H9 (cell line): Measurements from ENCODE around the gene ZNF687. TPM values are rescaled to one million over a fixed set of nuclear protein-coding genes. Genes with fewer than 3 reads are reported as not detected.

Experiments used
- DNase-seq: peaks from one replicate; pipeline ENCODE4 v3.0.0-alpha.2; 2017
- H2AFZ ChIP-seq: one replicate; pipeline ENCODE4 v1.6.1; 2013; ENCODE audit warnings: mild to moderate bottlenecking, low read length, control low read depth, moderate library complexity
- H2AK5ac ChIP-seq: 2 replicates; pipeline ENCODE4 v1.6.1; 2013; ENCODE audit warnings: low read length, control low read depth, mixed read lengths; ENCODE audit not compliant: insufficient read length
- H2BK120ac ChIP-seq: one replicate; pipeline ENCODE4 v1.6.1; 2013; ENCODE audit warnings: low read depth, mild to moderate bottlenecking, low read length, control low read depth, inconsistent platforms; ENCODE audit not compliant: poor library complexity, severe bottlenecking
- H2BK12ac ChIP-seq: 2 replicates; pipeline ENCODE4 v1.6.1; 2013; ENCODE audit warnings: low read length, control low read depth, mixed read lengths, low read depth; ENCODE audit not compliant: insufficient read length
- H2BK15ac ChIP-seq: 2 replicates; pipeline ENCODE4 v1.6.1; 2013; ENCODE audit warnings: low read depth, low read length, control low read depth
- H2BK20ac ChIP-seq: one replicate; pipeline ENCODE4 v1.6.1; 2013; ENCODE audit warnings: low read depth, mild to moderate bottlenecking, low read length, control low read depth, inconsistent platforms; ENCODE audit not compliant: poor library complexity, severe bottlenecking
- H2BK5ac ChIP-seq: 2 replicates; pipeline ENCODE4 v1.6.1; 2013; ENCODE audit warnings: low read length, control low read depth, mixed read lengths; ENCODE audit not compliant: insufficient read length
- H3K14ac ChIP-seq: 2 replicates; pipeline ENCODE4 v1.6.1; 2013; ENCODE audit warnings: low read length, control low read depth; ENCODE audit not compliant: insufficient read depth
- H3K18ac ChIP-seq: 2 replicates; pipeline ENCODE4 v1.6.1; 2013; ENCODE audit warnings: low read depth, mild to moderate bottlenecking, mixed read lengths, low read length, control low read depth; ENCODE audit not compliant: insufficient read length
- H3K23ac ChIP-seq: 2 replicates; pipeline ENCODE4 v1.6.1; 2013; ENCODE audit warnings: low read length, control low read depth, mixed read lengths, low read depth; ENCODE audit not compliant: insufficient read length
- H3K23me2 ChIP-seq: 2 replicates; pipeline ENCODE4 v1.6.1; 2013; ENCODE audit warnings: low read depth, mild to moderate bottlenecking, mixed read lengths, low read length, control low read depth; ENCODE audit not compliant: insufficient read length, poor library complexity, severe bottlenecking
- H3K27ac ChIP-seq: 2 replicates; pipeline ENCODE4 v1.5.1; 2013; ENCODE audit warnings: low read length, control low read depth, mixed read lengths, low read depth; ENCODE audit not compliant: insufficient read length
- H3K27me3 ChIP-seq: 2 replicates; pipeline ENCODE4 v1.6.1; 2013; ENCODE audit warnings: low read length, control low read depth, inconsistent platforms; ENCODE audit not compliant: insufficient read depth
- H3K4ac ChIP-seq: 2 replicates; pipeline ENCODE4 v1.6.1; 2013; ENCODE audit warnings: low read depth, mild to moderate bottlenecking, control low read depth, inconsistent platforms, low read length, moderate library complexity
- H3K4me1 ChIP-seq: 2 replicates; pipeline ENCODE4 v1.6.1; 2013; ENCODE audit warnings: low read length, control low read depth, inconsistent platforms; ENCODE audit not compliant: insufficient read depth
- H3K4me2 ChIP-seq: 2 replicates; pipeline ENCODE4 v1.6.1; 2013; ENCODE audit warnings: low read length, control low read depth, mixed read lengths; ENCODE audit not compliant: insufficient read length, insufficient read depth
- H3K56ac ChIP-seq: 2 replicates; pipeline ENCODE4 v1.6.1; 2013; ENCODE audit warnings: low read depth, mild to moderate bottlenecking, mixed read lengths, low read length, control low read depth; ENCODE audit not compliant: insufficient read length
- H3K79me1 ChIP-seq: 2 replicates; pipeline ENCODE4 v1.6.1; 2013; ENCODE audit warnings: low read depth, mild to moderate bottlenecking, moderate library complexity, low read length, control low read depth, inconsistent platforms; ENCODE audit not compliant: insufficient read depth, poor library complexity, severe bottlenecking
- H3K79me2 ChIP-seq: 2 replicates; pipeline ENCODE4 v1.6.1; 2013; ENCODE audit warnings: low read length, control low read depth, inconsistent platforms; ENCODE audit not compliant: insufficient read depth
- H3K9ac ChIP-seq: 2 replicates; pipeline ENCODE4 v1.6.1; 2013; ENCODE audit warnings: low read length, control low read depth, mixed read lengths; ENCODE audit not compliant: insufficient read length; ENCODE audit errors: extremely low read depth
- H3K9me3 ChIP-seq: one replicate; pipeline ENCODE4 v1.6.1; 2013; ENCODE audit warnings: low read depth, low read length, inconsistent platforms; ENCODE audit not compliant: control insufficient read depth
- H3T11ph ChIP-seq: one replicate; pipeline ENCODE4 v1.6.1; 2013; ENCODE audit warnings: mild to moderate bottlenecking, low read length, control low read depth, inconsistent platforms
- H4K20me1 ChIP-seq: one replicate; pipeline ENCODE4 v1.6.1; 2013; ENCODE audit not compliant: control insufficient read depth, insufficient read length, insufficient read depth
- H4K5ac ChIP-seq: 2 replicates; pipeline ENCODE4 v1.6.1; 2013; ENCODE audit warnings: low read depth, mild to moderate bottlenecking, mixed read lengths, low read length, control low read depth; ENCODE audit not compliant: insufficient read length
- H4K8ac ChIP-seq: replicated peaks from 2 replicates; pipeline ENCODE4 v1.6.1; 2013; ENCODE audit warnings: low read length, control low read depth, mixed read lengths, low read depth; ENCODE audit not compliant: insufficient read length
- H4K91ac ChIP-seq: 2 replicates; pipeline ENCODE4 v1.6.1; 2013; ENCODE audit warnings: low read depth, mild to moderate bottlenecking, moderate library complexity, mixed read lengths, low read length, control low read depth; ENCODE audit not compliant: insufficient read length
- H3K27ac Mint-ChIP-seq, 3 experiments: 2 replicates in 2 of 3; 3 replicates in 1 of 3; pipeline ENCODE4 v1.8.0; 2020 to 2021; ENCODE audit warnings: mixed read lengths in 3 of 3, mild to moderate bottlenecking in 1 of 3, moderate library complexity in 1 of 3
- H3K27me3 Mint-ChIP-seq: 2 replicates; pipeline ENCODE4 v1.8.0; 2021; ENCODE audit warnings: low read depth, mild to moderate bottlenecking, moderate library complexity, mixed read lengths
- H3K36me3 Mint-ChIP-seq, 3 experiments: 2 replicates in 2 of 3; 3 replicates in 1 of 3; pipeline ENCODE4 v1.8.0; 2020 to 2021; ENCODE audit warnings: low read depth in 3 of 3, mixed read lengths in 3 of 3; ENCODE audit not compliant: insufficient read depth in 1 of 3
- H3K4me1 Mint-ChIP-seq, 2 experiments: 2 replicates each; pipeline ENCODE4 v1.8.0; 2020; ENCODE audit warnings: mixed read lengths in 2 of 2
- H3K4me3 Mint-ChIP-seq, 2 experiments: 2 replicates in 1 of 2; 3 replicates in 1 of 2; pipeline ENCODE4 v1.8.0; 2020 to 2021; ENCODE audit warnings: mild to moderate bottlenecking in 2 of 2, mixed read lengths in 2 of 2, moderate library complexity in 1 of 2
- H3K9me3 Mint-ChIP-seq, 2 experiments: 2 replicates in 1 of 2; 3 replicates in 1 of 2; pipeline ENCODE4 v1.8.0; 2020; ENCODE audit warnings: mild to moderate bottlenecking in 2 of 2, mixed read lengths in 2 of 2, moderate library complexity in 1 of 2
- CTCF ChIP-seq: fragments of 200-600 bp; sonication (generic); conservative IDR thresholded peaks from 3 replicates; pipeline ENCODE4 v1.8.0; 2021; ENCODE audit warnings: antibody characterized with exemption, mild to moderate bottlenecking
- WGBS: extraction: QIAGEN DNeasy Blood & Tissue Kit; methylation state at CpG from one replicate; pipeline ENCODE4 v1.1.7; 2013; ENCODE audit warnings: missing lambda C conversion rate, low lambda C conversion rate, mixed read lengths; ENCODE audit not compliant: insufficient read length; ENCODE audit errors: extremely low coverage; 5-methylcytosine and 5-hydroxymethylcytosine counted together
- total RNA-seq: library from RNA; stranded (reverse); gene quantifications from 2 replicates; pipeline ENCODE4 v1.2.1, GENCODE V29; 2021

Gene ZNF687
- total RNA-seq, 1 experiment from 2014 or later = 58.2 TPM

GRCh38 chr1:151242442-151242841, 39.7 kb upstream of the ZNF687 start:
- H2BK12ac ChIP-seq = no peak overlapping the region
- no peaks in the 10 kb centered on the region for H3K23me2 ChIP-seq
- H3K4me3 Mint-ChIP-seq = no peak overlapping the region
- H3K9ac ChIP-seq = no peak overlapping the region
- H4K91ac ChIP-seq = no peak overlapping the region
- no peak overlapping the region for H2BK120ac ChIP-seq
- no peaks in the 10 kb centered on the region for H3K4me1 Mint-ChIP-seq
- no peaks in the 10 kb centered on the region for H3K9me3 ChIP-seq
- H2AFZ ChIP-seq = no peak overlapping the region
- H3K14ac ChIP-seq = no peak overlapping the region
- H3K18ac ChIP-seq = no peak overlapping the region
- no peaks in the 10 kb centered on the region for H3K4me1 ChIP-seq
- TF ChIP-seq CTCF = no peak
- H2BK5ac ChIP-seq = no peak overlapping the region
- H2AK5ac ChIP-seq = no peak overlapping the region
- no peak overlapping the region for H3T11ph ChIP-seq
- no peak overlapping the region for H2BK20ac ChIP-seq
- no peaks in the 10 kb centered on the region for H3K27me3 ChIP-seq
- H3K56ac ChIP-seq = no peak overlapping the region
- H3K4me2 ChIP-seq = no peak overlapping the region
- no peaks in the 10 kb centered on the region for H3K79me1 ChIP-seq
- no peaks in the 10 kb centered on the region for H3K9me3 Mint-ChIP-seq
- WGBS = no CpG with 5 or more reads among the region's 2 CpGs
- no peak for DNase-seq
- no peak overlapping the region for H2BK15ac ChIP-seq
- H4K20me1 ChIP-seq = no peaks in the 10 kb centered on the region
- H3K36me3 Mint-ChIP-seq = peaks cover 61 to 98% (median 93%) of the 10 kb centered on the region in 3 experiments
- H3K27me3 Mint-ChIP-seq = no peaks in the 10 kb centered on the region
- H3K27ac Mint-ChIP-seq = no peak overlapping the region; a peak in 1 of 7 replicates
- H4K8ac ChIP-seq = no peak overlapping the region
- no peak overlapping the region for H3K27ac ChIP-seq
- H3K79me2 ChIP-seq = no peaks in the 10 kb centered on the region
- H3K23ac ChIP-seq = no peak overlapping the region
- H3K4ac ChIP-seq = no peak overlapping the region
- no peak overlapping the region for H4K5ac ChIP-seq
